PFSK-1 (cell line): ENCODE measurements around the gene CXCR3.

Source experiments
- FOXP2 ChIP-seq: optimal IDR thresholded peaks from 2 replicates; pipeline ENCODE3; 2011; ENCODE audit warnings: borderline replicate concordance, control low read depth, inconsistent platforms; ENCODE audit not compliant: insufficient read depth; ENCODE audit errors: extremely low read length, extremely low read depth
- POLR2AphosphoS5 ChIP-seq: IDR thresholded peaks from 2 replicates; pipeline ENCODE4 v1.6.1; 2012; ENCODE audit warnings: low read depth, mild to moderate bottlenecking, control low read depth, low read length, moderate library complexity
- REST ChIP-seq, 2 experiments: IDR thresholded peaks; 2 replicates each; pipeline versions ENCODE4 v1.6.1 to v1.8.0; 2011 to 2012; ENCODE audit warnings: low read depth in 2 of 2, low read length in 2 of 2, control low read depth in 1 of 2, inconsistent platforms in 1 of 2, mild to moderate bottlenecking in 1 of 2, moderate library complexity in 1 of 2; ENCODE audit not compliant: insufficient read depth in 1 of 2
- SIN3A ChIP-seq: IDR thresholded peaks from 2 replicates; pipeline ENCODE4 v1.6.1; 2012; ENCODE audit warnings: mild to moderate bottlenecking, low read length, moderate library complexity, borderline replicate concordance; ENCODE audit not compliant: insufficient read depth
- TAF1 ChIP-seq: IDR thresholded peaks from 2 replicates; pipeline ENCODE4 v1.6.1; 2012; ENCODE audit warnings: low read length, control low read depth, borderline replicate concordance; ENCODE audit not compliant: insufficient read depth

GRCh38 chrX:71603618-71604017 lies 14.7 kb downstream of the CXCR3 start:
- TF ChIP-seq TAF1 (no peak), POLR2AphosphoS5 (no peak), FOXP2 (no peak), SIN3A (no peak), REST (IDR thresholded peaks at IDR 0.05; ENCODE audit: insufficient read depth in 1 of 2, low read depth in 2 of 2, low read length in 2 of 2) (no peak)
